NB4 (cell line): Measurements from ENCODE around the gene KIF9.

Source experiments
- POLR2A ChIP-seq: IDR thresholded peaks from 2 replicates; pipeline ENCODE4 v1.6.1; 2011; ENCODE audit warnings: mild to moderate bottlenecking; ENCODE audit not compliant: insufficient read length; ENCODE audit errors: extremely low read depth
- TF ChIP-seq, protein P1 (sequence below): IDR thresholded peaks from one replicate; pipeline ENCODE4 v1.5.1; 2012; ENCODE audit warnings: low read depth, low read length

DNA sequence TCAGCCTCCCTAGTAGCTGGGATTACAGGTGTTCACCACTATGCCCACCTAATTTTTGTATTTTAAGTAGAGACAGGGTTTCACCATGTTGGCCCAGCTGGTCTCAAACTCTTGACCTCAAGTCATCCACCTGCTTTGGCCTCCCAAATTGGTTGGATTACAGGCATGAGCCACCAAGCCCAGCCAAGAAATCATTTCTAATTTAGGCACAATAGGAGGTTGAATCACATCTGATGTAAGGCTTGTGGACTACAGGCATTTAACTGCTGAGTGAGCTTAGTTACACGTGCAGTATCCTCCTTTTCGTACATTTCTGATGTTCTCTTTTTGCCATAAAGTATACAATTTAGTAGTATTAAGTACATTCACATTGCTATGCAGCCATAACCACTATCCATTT is 87.6 kb downstream of the KIF9 start:
- TF ChIP-seq, protein P1, sequence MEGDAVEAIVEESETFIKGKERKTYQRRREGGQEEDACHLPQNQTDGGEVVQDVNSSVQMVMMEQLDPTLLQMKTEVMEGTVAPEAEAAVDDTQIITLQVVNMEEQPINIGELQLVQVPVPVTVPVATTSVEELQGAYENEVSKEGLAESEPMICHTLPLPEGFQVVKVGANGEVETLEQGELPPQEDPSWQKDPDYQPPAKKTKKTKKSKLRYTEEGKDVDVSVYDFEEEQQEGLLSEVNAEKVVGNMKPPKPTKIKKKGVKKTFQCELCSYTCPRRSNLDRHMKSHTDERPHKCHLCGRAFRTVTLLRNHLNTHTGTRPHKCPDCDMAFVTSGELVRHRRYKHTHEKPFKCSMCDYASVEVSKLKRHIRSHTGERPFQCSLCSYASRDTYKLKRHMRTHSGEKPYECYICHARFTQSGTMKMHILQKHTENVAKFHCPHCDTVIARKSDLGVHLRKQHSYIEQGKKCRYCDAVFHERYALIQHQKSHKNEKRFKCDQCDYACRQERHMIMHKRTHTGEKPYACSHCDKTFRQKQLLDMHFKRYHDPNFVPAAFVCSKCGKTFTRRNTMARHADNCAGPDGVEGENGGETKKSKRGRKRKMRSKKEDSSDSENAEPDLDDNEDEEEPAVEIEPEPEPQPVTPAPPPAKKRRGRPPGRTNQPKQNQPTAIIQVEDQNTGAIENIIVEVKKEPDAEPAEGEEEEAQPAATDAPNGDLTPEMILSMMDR = no peak
- no peak for TF ChIP-seq POLR2A
